Measurements from ENCODE around the gene SPACDR.
"Not testable (repeated sequence)": the region's sequence is repeated elsewhere in the genome, so short reads cannot be mapped to it uniquely, and the experiment has no call there.

SPACDR gene

GRCh38 chr7:100464210-100464660 lies at the start of gene SPACDR:
SPACDR (minus strand) TSS chr7:100464260; CDS start chr7:100464025, 235 bp downstream.
- TF ChIP-seq CTCF (IDR thresholded peaks at IDR 0.05; ENCODE audit: borderline replicate concordance, control extremely low read depth, extremely low read depth, insufficient read depth, missing control alignments), result no peak
- in situ Hi-C loops (cut with MboI; ENCODE audit: low sequenced_read_pairs, unreplicated experiment), result loop anchor here (25.0 kb wide), 2 partner anchors 98 to 398 kb away; partner anchors contain the start of genes SAP25, SLC12A9 and TRIP6
- no peak for DNase-seq (ENCODE audit: low spot score)

- DNase-seq (ENCODE audit: low spot score), result no peak
- in situ Hi-C loops (cut with MboI; ENCODE audit: low sequenced_read_pairs, unreplicated experiment), result no loop called here
- no peak for TF ChIP-seq CTCF (IDR thresholded peaks at IDR 0.05; ENCODE audit: borderline replicate concordance, control extremely low read depth, extremely low read depth, insufficient read depth, missing control alignments)
These were observed 49.3 kb upstream of the SPACDR start for GRCh38 chr7:100513212-100513810.

DNA sequence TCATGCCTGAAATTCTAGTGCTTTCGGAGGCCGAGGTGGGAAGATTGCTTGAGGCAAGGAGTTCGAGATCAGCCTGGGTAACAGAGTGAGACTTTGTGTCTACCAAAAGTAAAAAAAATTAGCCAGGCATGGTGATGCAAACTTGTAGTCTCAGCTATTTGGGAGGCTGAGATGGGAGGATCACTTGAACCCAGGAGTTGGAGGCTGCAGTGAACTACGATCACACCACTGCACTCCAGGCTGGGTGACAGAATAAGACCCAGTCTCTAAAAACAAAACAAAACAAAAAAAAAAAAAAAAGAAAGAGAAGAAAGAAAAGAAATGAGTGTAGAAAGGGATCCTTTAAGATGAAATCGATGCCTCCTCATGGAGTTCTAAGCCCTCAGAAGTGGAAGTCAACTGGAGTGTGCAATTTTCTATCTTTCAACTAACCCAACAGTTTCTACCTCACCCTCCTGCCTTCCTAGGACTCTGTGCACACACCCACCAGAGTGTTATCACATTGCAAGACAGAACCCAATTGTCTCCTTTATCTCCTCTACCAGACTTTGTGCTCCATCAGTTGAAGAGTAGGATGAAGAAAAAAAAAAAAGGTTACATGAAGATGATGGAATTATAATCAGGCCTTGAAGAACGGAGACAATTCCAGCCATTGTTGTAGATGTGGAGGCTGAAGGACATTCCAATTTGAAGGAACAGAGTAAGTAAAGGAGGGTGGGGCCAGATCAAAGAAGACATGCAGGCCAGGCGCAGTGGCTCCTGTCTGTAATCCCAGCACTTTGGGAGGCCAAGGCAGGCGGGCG lies 46.6 kb upstream of the SPACDR start:
- in situ Hi-C loops (cut with MboI; ENCODE audit: low sequenced_read_pairs, unreplicated experiment), result no loop called here
- no peak for TF ChIP-seq CTCF (IDR thresholded peaks at IDR 0.05; ENCODE audit: borderline replicate concordance, control extremely low read depth, extremely low read depth, insufficient read depth, missing control alignments)
- DNase-seq (ENCODE audit: low spot score), result no peak

DNA sequence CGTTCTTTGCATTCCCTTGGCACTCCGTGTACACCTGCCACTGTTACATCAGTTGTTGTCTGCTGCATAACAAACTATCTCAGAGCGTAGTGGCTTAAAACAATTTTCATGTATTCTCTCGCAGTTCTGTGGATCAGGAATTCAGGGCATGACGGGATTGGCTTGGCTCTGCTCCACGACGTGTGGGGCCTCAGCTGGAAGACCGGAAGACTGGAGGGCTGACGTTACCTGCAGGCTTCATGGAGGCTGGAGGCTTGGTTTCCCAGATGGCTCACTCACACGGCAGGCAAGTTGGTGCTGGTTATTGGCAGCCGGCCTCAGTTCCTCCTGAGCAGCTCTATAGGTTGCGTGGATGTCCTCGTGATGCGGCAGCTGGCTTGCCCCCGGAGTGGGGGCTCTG lies 45.2 kb upstream of the SPACDR start:
- TF ChIP-seq CTCF (IDR thresholded peaks at IDR 0.05; ENCODE audit: borderline replicate concordance, control extremely low read depth, extremely low read depth, insufficient read depth, missing control alignments), result no peak
- no peak for DNase-seq (ENCODE audit: low spot score)
- in situ Hi-C loops (cut with MboI; ENCODE audit: low sequenced_read_pairs, unreplicated experiment), result no loop called here

GRCh38 chr7:100506356-100506923 lies 42.4 kb upstream of the SPACDR start:
- in situ Hi-C loops (cut with MboI; ENCODE audit: low sequenced_read_pairs, unreplicated experiment), result no loop called here
- TF ChIP-seq CTCF (IDR thresholded peaks at IDR 0.05; ENCODE audit: borderline replicate concordance, control extremely low read depth, extremely low read depth, insufficient read depth, missing control alignments), result no peak
- DNase-seq (ENCODE audit: low spot score), result no peak

DNA sequence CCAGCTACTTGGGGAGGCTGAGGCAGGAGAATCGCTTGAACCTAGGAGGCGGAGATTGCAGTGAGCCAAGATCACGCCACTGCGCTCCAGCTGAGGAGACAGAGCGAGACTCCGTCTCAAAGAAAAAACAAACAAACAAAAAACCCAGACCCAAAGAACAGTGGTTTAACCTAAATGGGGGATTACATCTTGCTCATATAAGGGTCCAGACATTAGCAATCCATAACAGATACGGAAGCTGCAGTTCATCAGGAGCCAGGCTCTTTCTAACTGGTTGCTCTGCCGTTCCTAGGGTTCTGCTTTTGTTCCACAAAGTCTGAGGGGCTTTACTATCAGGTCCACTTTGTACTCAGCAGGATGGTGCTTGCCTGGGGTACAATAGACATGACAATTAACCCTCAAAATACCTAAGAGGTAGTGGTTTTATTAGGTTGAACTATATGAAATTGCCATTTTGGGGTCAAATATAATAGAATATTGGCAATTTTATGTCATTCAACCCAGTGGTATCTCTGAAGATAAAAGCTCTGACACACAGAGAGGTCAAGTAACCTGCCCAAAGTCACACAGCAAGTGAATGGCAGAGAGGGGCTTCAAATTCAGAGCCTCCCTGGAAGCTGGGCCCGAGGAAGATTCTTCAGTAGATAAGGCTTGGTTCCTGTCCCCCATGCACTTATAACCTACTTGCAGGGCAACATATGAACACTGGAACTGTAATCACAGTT lies 41.0 kb upstream of the SPACDR start:
- no peak for TF ChIP-seq CTCF (IDR thresholded peaks at IDR 0.05; ENCODE audit: borderline replicate concordance, control extremely low read depth, extremely low read depth, insufficient read depth, missing control alignments)
- in situ Hi-C loops (cut with MboI; ENCODE audit: low sequenced_read_pairs, unreplicated experiment), result no loop called here
- DNase-seq (ENCODE audit: low spot score), result no peak

- DNase-seq (ENCODE audit: low spot score); in situ Hi-C loops (cut with MboI; ENCODE audit: low sequenced_read_pairs, unreplicated experiment): not testable (repeated sequence)
These were observed 40.0 kb upstream of the SPACDR start for GRCh38 chr7:100504031-100504430.

GRCh38 chr7:100500743-100501142 lies 36.7 kb upstream of the SPACDR start:
- in situ Hi-C loops (cut with MboI; ENCODE audit: low sequenced_read_pairs, unreplicated experiment); DNase-seq (ENCODE audit: low spot score): not testable (repeated sequence)

All from GM13976 (cell line).